Fibroblast of skin of left quadriceps (primary cell): ENCODE measurements around the gene CPO.

Source experiments
- DNase-seq, 2 experiments: peaks; one replicate each; pipeline ENCODE4 v3.0.0-alpha.2; 2013; ENCODE audit warnings: low read depth in 2 of 2

CPO gene

DNA sequence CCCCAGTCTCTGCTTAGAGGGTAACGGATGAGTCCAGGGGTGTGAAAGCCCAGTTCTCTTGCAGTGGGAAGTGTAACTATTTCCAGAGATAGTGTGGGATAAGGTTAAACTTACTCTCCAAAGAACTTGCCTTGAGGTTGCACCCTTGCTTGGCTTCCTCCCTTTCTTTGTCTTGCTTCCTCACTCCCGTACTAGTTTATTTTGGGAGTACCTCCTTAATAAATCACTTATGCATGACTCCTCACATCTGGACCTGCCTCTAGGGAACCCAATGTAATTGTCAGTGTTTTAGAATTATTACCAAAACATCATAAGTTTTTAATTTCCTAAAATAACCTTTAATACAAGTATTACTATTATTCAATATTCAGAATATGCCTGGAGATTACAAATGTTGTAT, 35.2 kb downstream of the CPO start:
- DNase-seq, result no peak

GRCh38 chr2:206978746-206979145, 39.4 kb downstream of the CPO start:
- DNase-seq, result no peak

GRCh38 chr2:206979365-206979764, 40.0 kb downstream of the CPO start:
- DNase-seq, result no peak

- DNase-seq, result no peak
Observed at GRCh38 chr2:206979922-206980321, 40.6 kb downstream of the CPO start.

GRCh38 chr2:206980413-206980812, 41.1 kb downstream of the CPO start:
- no peak for DNase-seq

- no peak for DNase-seq
Observed at GRCh38 chr2:206981086-206981674, 41.9 kb downstream of the CPO start.

GRCh38 chr2:206981739-206982340, 42.5 kb downstream of the CPO start:
- DNase-seq, result peak; percentile 67 to 68

GRCh38 chr2:206982360-206982955, 43.1 kb downstream of the CPO start:
- DNase-seq, result no peak

DNA sequence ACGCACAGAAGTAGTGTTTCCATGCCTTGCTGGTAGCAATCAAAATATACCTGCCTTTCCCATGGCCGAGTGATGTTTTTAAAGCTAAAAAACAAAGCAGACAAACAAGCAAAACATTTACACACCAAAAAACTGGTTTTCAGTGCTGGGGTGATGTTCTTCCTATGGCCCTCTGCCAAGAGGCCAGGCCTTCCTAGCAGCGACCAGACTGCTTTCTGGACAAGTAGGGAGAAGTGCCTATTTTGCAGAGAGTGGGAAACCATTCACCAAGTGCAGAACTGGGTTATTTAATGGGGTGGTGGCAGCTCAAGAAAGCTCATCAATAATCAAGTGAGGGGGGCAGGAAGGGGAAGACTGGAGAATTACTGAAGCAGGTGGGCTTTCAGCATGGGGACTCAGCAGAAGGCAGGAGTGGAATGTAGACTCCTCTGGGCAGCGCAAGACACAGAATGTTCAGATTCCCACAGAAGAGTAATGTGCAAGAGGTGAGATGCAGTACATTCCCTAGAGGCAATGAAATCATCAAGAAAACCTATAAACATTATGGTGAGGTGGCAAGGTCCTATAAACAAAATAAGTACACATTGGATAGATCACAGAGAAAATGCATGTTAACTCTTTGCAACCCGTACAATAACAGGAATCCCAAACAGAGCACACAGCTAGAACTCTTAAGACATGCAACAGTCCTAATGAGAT, 44.0 kb downstream of the CPO start:
- DNase-seq, result no peak

DNA sequence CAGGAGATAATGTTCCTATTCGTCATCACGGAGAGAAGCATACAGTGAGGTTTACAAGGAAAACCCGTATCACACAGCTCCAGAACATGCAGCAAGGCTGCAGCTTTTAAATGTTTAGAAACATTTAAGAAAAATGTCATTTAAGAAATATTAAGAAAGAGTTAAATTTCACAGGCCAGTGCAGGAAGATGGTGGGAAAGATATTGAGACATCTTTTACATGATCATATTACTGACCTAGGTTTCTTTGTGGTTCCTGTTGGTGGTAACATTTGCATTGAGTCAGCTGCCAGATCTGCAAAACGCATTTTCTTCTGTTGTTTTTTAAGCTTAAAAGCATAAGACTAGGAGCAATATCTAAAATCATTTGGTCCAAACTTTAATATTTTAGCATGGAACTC, 44.9 kb downstream of the CPO start:
- peak in 1 of 2 experiments; percentile 30 for DNase-seq

- DNase-seq, result no peak
Observed at GRCh38 chr2:206986943-206987342, 47.6 kb downstream of the CPO start.

DNA sequence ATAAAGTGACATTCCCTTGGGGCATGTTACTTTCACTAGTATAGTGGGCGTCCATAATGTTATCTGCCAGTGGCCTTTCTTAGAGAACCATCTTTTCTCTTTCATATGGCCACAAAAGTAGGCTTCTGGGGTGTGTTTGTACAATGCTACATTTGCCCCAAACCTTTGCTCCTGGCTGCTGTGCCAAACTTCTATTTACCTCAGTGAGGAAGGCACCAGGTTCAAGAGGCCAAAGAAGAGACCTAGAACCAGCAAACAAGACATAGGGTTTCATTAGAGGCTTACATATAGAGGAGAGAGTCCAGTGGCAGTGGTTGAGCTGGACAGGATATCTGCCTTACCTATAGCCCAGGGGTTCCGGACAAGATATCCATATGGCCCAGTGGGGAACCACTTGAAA, 48.5 kb downstream of the CPO start:
- no peak for DNase-seq

DNA sequence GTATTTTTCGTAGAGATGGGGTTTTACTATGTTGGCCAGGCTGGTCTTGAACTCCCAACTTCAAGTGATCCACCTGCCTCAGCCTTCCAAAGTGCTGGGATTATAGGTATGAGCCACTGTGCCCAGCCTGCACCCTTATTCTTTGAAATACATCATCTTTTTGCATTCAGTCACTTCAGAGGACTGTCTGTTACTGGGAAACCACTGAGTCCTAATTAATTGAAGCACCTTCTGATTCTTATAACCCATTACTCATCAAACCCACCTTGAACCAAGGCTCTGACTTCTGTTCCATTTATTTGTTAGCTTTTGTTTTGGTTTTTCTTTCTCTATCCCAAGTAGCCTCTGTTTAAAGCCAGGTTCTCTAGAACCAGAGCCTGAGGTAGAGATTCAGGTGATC, 49.6 kb downstream of the CPO start:
- DNase-seq, result no peak

DNA sequence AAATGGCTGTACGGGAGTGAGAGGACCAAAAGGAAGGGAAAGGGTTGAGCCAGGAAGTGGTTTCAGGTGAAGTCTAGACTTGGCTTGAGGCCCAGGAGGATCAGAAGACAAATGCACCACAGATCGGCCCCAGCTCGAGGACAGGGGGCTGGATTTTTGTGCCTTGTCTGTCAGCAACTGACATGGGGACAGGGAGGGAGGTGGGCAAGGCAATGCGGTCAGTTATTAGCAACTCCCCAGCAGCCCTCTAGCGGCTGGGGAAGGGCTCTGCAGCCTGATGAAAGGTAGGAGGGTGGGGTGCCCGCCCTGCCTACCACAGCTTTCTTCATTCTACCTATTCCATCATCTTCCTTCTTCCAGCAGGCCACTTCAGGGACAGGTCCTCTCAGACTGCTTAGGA, 50.0 kb downstream of the CPO start:
- DNase-seq, result no peak

- DNase-seq, result no peak
Observed at GRCh38 chr2:206990360-206990759, 51.0 kb downstream of the CPO start.

- no peak for DNase-seq
Observed at GRCh38 chr2:206991070-206991469, 51.8 kb downstream of the CPO start.

DNA sequence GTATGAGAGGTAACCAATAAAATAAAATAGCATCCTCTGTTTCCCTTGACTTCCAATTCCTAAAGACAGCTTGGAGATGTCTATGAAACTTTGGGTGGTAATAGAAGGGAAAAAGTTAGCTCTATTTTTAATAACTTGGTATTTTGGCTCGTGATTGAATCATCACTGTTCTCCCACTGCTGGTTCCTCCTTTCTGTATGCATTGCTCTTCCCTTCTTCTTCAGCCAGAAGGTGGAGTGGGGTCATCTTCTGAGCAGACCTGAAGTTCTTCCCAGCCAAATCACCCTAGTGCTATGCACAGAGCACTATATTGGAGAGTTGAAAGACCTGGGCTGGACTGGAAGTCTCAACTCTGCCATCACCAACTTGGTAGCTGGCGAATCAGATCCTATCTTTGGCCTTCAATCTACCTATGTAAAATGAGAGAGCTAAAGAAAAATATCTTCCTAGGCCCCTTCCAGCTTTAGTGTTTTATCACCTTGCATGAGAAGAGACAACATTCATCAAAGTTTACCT, 54.1 kb downstream of the CPO start:
- no peak for DNase-seq

DNA sequence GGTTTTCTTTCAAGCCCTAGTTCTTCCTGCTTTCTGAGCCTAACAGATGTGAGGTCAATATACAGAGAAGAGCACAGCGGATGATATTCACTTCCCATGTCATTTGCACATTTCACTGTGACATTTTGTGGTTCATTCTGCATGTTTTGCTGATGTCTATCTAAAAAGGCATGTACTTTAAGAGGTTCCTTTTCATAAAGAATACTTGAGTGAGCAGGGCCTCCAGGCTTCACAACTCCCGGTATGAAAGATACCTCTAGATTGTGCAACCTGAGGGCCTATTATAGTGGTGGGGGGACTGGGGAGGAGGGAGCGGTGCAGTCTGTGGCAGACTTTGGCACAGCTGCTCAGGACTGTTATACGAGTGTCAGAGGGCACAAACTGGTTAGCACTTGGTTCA, 54.6 kb downstream of the CPO start:
- peak in 1 of 2 experiments; percentile 20 for DNase-seq

GRCh38 chr2:206996556-206997065, 57.3 kb downstream of the CPO start:
- DNase-seq, result no peak

DNA sequence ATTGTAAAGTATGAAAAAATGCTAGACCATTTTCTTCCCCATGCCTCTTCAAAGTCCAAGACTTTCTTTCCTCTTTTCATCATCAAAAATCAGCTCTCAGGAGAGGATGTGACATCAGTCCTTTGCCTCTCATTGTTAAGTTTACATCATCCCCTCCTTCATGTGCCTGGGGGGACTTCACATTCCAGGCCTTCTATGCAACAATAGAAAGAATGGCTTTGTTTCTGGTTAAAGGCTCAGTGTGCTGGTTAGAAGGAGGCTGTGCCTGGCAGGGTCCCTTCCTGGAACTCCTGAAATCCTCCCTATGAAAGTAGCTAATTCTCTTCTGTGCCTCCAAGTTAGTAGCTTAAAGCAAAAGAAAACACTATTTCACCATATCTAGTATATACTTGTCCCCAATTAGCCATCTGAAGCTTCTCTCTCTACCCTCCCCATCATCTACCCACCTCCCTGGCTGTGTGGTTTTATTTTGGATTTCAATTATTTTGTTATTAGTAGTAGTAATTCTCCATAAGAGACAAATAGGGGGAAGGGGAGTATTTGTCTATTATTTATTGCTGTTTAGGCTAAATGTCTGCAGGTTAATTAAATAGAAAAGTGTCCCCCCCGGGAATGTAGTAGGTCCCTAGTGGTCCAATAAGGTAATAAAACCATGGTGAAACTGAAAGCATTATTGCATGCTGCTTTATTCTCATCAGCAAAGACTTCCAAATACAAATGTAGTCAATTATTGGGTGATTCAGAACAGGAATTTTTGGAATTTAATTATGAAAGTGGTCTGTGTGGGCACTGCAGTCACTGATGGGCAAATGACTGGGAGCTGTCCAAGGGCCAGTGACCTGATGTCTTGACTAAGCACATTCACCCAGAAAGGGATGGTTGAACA, 69.0 kb downstream of the CPO start:
- DNase-seq, result no peak

- DNase-seq, result no peak
Observed at GRCh38 chr2:207012461-207012860, 73.1 kb downstream of the CPO start.

DNA sequence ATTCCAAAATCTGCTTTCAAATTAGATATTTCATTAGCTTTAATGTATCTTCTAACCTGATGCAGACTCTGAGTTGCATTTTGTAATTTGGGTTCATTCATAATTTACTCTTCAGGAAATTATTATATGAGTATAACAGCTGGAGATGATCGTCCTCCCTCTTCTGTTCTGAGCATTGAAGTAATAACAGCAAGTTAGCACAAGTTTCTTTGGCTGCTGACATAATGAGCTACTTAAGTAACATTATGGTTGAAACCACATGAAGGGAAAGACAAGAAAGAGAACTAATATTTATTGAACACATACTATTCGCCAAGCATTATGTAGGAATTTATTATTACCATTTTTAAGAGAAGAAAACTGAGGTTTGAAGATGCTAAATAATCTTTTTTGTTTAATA, 75.1 kb downstream of the CPO start:
- no peak for DNase-seq
